GM03348 (cell line): ENCODE measurements around the gene ERG28.

Experiments
- DNase-seq: peaks from one replicate; pipeline ENCODE4 v3.0.0; 2012; ENCODE audit warnings: low spot score

Gene ERG28

GRCh38 chr14:75658957-75659356 is 1.7 kb downstream of the ERG28 start:
- no peak for DNase-seq

DNA sequence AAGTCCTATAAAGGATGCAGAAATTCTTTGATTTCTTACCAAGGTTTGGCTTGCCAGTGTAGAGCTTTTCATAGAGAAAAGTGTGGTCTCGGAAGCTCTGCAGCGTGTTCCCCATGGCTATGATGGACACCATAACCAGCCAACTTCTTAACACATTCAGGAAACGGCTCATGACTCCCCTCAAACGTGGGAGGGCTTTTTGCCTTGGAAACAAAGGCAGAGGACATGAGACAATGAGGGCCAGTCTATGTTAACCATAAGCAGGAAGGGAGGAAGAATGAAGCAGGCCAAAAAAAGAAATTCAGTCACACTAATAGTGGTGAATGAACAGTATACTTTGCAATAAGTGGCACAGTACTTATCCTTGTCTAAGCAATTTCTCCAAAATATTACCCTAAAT is 3.3 kb downstream of the ERG28 start:
- DNase-seq, result no peak

DNA sequence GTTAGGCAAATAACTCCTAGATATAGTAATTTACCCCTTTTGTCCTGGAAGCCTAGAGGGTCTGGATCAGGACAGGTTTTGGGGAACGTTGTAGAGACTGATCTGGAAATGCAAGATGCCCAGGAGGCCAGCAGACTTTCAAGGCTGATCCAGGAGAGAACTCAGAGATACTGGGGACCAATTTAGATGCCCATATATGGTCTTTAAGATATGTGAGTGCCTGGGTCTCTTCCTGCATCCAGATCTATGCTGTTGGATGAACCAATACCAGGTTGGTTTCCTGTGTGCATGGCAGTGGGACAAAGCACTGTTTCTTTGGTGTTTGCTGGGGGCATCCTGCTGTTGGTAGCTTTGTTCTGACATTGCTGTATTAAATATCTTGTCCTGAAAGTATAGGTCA is 5.4 kb downstream of the ERG28 start:
- DNase-seq, result no peak

DNA sequence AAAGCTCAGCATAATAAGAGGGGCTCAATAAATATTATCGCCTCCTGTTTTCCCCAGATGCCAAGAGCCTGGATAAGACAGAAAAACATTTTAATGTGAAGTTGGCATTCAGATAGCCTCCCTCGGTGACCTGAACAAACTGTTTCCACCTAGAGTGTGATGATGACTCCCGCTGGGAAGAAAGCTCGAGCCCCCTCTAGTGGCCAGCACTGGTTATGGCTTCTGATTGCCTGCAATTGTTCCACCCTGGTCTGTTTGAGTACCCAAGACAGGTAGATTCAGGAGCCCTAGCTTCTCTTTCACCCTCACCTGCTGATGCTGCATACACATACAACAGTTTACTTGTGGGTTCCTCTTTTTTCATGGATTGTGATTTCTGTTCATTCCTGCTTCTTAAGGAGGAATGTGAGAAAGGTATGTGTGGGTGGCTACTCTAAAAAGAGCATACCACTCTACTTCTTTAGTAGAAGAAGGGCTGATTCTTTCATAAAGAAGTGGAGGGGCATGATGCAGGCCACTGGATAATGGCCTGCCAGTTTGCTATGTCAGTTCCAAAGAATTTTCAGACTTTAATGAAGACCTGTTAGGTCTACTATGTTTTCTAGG is 6.4 kb downstream of the ERG28 start:
- peak; percentile 83 for DNase-seq

DNA sequence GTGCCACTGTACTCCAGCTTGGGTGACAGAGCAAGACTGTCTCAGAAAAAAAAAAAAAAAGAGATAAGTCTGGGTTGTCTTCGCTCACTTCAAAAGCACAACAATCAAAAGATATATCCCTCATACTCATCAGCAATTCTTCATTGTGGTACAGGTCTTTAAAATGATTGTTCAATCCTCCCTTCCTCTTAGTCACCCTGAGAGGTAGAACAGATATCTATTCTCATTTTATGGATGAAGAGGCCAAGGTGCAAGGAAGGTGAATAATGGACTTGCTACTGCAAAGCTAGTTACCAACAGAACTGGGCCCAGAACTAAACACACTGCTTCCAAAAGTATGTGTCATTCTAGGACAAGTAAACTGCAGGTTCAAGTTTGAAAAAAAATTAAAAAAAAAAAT is 7.1 kb downstream of the ERG28 start:
- DNase-seq, result no peak

DNA sequence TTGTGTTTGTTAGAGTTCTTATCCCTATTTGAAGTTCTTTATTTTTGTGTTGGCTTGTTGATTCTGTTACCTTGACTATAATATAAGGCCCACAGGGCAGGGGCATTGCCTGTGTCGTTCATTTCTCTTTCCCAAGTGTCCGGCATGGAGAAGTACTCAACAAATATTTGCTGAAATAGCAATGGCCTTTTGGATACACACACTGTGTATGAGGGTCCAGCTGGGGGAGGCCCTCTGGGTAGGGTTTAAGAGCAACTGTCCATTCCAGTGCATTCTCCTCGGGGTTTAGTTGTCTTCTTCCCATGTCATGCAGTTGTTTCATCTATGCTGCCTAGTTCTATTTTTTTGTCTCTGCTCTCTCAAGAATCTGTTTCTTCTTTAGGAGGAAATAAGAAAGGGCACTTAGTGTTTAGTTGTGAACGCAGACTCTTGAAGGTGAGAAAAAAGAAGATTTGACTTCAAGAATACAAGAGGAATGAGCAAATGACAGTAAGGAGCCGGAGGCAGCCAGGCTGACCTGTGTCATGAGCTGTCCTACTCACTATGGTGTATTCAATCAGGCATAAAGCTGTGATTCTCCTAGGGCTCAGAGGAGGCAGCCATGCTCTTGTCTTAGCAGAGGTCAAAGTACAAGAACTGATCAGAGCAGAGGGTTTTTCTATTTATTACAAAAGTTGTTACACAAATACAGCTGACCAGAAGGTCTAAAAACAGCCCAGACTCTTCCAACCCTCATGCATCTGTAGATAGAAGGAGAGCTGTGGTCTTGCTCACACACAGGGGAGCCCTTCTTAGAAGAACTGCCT is 10.2 kb downstream of the ERG28 start:
- DNase-seq, result no peak

DNA sequence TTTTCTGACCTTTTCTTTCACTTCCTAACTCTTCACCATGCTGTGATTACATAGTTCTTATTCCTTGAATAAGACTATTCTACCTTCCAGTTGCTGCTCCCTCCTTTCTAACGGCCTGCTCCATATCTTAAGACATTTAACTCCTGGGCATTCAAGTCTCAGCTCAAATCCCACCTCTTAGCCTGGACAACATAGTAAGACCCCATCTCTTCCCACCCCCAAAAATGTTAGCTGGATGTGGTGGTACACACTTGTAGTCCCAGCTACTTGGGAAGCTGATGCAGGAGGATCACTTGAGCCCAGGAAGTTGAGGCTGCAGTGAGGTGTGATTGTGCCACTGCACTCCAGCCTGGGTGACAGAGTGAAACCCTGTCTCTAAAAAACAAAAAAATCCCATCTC is 10.9 kb downstream of the ERG28 start:
- no peak for DNase-seq

- no peak for DNase-seq
These were observed 11.3 kb downstream of the ERG28 start for GRCh38 chr14:75649337-75649736.

DNA sequence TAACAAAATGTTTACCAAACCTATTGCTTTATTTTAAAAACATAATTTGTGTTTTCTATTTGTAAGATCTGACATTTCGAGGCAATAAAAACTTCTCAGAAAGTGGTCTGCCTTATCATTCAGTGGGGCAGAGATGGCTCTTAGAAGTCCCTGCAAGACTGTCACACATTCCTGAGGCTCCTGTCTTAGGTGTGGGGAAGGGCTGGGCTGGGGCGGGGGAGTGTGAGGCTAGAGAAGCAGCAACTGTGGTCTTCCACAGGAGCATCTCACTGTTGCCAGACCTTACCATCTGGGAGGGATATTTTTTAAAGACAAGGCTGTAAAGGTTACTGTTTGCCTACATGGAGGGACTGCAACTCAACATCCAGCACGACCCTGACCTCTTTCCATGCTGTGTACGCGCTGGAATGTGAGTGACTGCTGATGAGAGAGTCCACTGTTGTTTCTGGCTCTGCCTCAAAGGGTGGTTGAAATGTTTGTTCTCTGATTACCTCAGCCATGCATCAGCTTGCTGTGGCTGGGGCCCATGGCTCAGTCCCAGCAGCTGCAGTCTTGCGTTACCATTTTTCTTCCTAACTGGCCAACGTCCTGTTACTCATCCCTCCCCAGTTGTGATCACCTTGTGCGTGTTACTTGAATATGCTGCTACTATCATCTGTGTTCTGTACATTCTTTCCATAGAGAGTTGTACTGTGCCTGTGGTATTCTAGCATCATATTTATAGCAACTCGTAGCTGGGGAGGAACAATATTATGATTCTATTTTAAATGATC is 12.4 kb downstream of the ERG28 start:
- peak; percentile 25 for DNase-seq

DNA sequence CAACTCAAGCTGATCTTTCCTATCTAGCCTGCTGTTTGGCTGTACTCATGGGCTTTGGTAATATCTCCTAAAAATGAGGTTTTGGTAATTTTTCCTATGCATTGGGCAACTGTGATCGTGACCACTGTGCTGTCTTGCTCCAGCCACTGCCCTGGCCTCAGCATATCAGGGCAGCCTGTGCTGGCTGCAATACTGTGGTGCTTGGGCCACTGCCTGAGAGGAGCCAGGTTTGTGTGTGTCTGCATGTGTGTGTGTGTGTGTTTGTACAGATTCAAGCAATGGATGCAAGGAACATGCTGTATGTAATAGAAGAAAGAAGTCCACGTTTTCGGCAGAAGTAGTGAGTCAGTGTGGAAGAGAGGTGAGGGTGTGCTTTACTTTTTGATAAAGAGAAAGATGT is 13.0 kb downstream of the ERG28 start:
- DNase-seq, result no peak

DNA sequence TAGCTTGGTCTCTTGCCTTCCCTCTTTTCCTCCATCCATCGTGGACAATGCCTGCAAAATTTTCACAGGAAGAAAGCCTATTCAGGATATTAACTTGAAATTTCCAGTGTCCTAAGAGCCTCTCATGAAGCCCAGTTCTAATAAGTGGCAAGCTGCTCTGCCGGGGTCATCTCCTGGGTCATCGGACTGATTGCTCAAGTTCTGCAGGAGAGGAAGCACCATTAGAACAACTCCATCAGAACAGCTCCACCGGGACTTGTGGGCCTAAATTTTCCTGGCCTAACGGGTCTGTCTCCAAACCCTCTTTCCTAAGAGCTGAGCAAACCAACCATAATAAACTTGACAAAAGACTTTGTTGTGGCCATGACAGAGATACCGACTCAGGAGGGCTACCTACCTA is 13.9 kb downstream of the ERG28 start:
- no peak for DNase-seq

GRCh38 chr14:75645056-75645455 is 15.6 kb downstream of the ERG28 start:
- DNase-seq, result no peak

GRCh38 chr14:75643985-75644384 is 16.7 kb downstream of the ERG28 start:
- DNase-seq, result no peak

- no peak for DNase-seq
These were observed 19.8 kb downstream of the ERG28 start for GRCh38 chr14:75640876-75641275.

DNA sequence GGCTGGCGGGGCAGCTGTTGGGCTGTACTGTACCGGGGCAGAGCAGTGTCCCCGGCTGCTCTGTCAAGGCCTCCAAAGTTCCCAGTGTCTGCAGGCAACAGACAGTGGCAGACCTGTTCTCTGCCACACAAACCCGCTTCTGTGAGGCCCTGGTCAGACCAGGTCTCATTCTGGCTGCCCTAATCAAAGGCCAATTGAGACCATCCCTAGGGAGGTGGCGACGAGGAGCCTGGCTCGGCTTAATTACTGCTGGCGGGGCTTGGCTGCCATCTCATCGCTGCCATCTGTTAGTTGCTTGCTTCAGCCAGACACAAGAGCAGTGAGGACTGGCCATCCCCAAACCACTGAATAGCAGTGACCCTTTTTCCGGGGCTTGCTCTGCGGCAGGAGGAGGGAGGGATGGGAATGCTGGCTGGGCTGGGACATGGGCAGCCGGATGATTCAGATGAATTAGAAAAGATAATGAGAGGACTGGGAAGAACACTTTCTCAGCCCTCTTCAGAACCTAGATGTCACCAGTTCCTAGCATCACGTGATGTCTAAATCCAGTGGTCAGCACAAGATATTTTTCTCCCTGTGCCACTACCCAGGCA is 24.5 kb downstream of the ERG28 start:
- DNase-seq, result peak; percentile 45

DNA sequence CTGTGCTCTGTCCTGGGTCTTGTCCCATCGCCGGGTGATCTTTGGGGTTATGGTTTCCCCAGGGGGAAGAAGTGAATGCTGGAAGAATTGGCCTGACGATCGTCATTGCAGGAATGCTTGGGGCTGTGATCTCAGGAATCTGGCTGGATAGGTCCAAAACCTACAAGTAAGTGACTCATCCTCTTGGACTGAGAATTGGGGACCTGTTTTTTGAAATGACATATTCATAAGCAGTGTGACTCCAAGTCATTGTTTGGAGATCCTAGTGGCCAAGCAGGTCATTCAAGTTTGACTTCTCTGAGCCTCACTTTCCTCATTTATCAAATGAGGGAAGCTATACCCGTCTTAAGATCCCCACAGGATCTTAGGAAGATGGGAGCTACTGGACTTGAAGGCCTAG is 25.8 kb downstream of the ERG28 start:
- DNase-seq, result no peak

DNA sequence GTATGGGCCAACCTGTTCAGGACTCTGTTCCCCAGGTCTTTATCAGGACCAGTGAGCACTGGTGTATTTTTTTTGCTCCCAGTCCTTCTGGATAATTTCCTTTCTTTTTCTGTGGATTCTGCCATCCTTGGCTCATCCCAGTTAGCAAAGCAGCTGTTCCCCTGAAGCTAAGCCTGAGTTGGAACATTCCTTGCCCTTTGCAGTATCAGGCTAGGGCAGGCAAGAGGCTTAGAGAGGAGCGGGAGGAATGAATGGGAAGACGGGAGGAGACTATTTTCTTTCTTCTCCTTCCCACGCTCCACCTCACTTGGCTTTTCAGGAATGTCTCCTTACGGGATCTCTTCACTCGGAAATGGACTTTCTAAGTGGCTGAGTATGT is 29.2 kb downstream of the ERG28 start:
- peak; percentile 13 for DNase-seq

DNA sequence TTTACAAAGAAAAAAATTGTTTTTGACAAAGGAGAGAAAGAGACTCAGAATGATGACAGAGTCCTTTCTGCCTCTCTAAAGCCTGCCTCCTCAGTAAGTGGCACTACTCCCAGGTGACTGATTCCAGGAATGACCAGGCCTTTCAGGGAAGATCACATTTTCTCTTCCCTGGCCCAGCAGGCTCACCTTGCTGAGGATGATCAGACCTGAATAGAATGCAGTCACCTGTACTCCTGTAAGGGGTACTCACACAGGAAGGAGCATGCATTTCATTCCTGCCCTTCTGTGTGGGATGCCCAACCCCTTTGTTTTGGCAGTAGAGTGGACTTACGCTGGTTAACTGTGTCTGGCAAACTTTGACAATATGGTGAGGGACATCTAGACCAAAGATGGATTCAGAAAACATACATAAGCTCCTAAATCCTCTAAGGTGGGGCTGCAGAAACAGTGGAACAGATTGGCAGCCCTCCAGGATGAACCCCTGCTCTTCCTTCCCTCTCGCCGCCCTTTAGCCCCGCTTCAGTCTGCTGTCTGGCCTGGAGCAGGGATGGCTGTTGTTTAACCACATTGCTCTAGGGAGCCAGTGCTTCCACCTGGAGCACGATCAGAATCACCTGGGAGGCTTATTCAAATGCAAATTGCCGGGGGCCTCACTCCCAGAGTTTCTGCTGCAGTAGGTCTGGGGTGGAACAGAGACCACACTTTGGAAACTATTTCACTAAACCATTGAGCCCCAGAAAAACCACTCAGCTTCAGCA is 29.8 kb downstream of the ERG28 start:
- DNase-seq, result no peak

- DNase-seq, result no peak
These were observed 31.9 kb downstream of the ERG28 start for GRCh38 chr14:75628816-75629215.

DNA sequence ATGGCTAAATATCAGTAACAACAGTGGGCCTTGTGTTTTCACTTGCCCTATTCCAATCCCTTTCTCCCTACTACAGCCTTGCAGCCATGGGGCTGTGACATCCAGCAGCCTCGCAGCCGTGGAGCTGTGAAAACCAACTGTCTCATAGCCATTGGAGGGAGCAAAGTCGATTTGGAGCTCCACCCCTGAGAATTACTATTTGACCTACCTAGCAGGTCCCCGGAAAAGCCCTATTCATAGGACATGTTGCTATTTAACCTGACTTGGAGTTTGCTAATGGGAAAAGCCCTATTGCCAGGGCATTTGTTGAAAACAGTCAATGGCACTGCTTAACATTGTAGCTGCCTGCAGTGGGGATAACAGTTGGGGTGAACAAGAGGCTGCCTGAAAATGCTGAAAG is 33.3 kb downstream of the ERG28 start:
- DNase-seq, result no peak

GRCh38 chr14:75626863-75627262 is 33.8 kb downstream of the ERG28 start:
- DNase-seq, result no peak

DNA sequence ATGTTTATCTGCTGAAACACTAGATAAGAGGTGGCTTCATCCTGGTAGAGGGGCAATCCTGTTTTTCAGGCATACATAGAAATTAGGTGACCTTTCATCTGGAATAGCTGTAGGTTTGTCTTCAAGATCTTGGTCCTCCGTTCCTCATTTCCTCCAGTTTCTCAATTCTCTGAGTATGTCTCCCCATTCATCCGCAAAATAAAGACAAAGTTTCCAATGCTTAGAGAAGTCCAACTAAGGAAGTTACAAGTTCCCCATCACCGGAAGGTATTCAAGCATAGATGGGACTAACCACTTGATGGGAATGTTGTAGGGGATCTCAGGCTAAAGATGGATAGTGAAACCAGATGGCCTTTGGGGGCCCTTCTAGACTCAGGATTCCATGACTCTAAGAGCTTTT is 34.3 kb downstream of the ERG28 start:
- no peak for DNase-seq
